ENCODE results near the gene PXMP4. TPM values are rescaled to one million over a fixed set of nuclear protein-coding genes. Genes with fewer than 3 reads are reported as not detected.

The PXMP4 gene
- total and polyA plus RNA-seq, 9 of the 15 experiments (the other 6 are each of a cell fraction or from before 2014, with no cell fraction given) = 4.8 to 29.1 (median 6.8) TPM

DNA sequence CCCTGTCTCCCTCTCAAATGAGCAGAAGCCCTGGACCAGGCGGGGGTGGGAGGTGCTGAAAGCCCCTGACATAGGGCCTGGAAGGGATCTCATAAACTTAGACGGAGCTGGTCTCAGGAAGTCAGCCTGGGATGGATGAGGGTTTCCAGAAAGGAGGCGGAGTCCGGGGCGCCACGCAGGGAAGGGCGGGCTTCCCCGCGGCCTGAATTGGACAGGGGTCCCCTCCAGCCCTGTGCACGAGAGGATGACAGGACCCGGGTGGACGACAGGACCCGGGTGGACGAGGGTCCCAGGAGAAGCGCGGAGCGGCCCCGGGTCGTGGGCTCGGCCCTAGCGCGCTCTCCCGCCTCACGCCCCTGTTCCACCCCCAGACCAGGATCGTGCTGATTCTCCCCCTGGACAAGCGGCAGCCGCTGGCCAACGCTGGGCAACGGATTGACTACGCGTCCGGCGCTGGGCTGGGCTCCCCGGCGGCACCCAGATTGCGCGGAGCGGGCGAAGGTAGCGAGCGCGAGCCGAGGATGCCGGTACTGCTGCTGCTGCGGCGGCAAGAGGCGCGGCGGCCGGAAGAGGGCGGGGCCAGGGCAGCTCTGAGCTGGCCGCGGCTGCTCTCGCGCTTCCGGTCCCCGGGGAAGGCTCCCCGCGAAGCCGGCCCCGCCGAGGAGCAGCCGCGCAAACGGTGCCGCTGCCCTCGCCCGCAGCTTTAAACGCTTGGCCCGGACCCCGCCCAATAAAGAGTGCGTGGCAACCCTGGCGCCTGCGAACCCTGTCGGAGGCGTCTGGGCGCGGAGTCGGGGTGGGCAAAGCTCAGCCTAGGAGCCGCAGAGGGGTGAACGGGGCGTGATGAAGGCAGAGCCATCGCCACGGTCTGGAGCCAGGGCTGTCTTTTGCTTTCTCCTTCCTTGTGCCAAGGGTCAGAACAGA lies 56.7 kb downstream of the PXMP4 start (continued):
- no peak for TF ChIP-seq TGIF2 (CRISPR knock-in tag; IDR thresholded peaks at IDR 0.05)
- no peak for TF ChIP-seq SIRT6 (IDR thresholded peaks at IDR 0.05; ENCODE audit: low read depth, low read length)
- no peak for TF ChIP-seq CBFA2T3 (IDR thresholded peaks at IDR 0.05)
- peak; percentile 77; the same call in 1 of the 2 replicates for TF ChIP-seq ZNF583 (CRISPR knock-in tag; IDR thresholded peaks at IDR 0.05)
- TF ChIP-seq TAF7 (tag; IDR thresholded peaks at IDR 0.05) = no peak
- TF ChIP-seq, protein P1, sequence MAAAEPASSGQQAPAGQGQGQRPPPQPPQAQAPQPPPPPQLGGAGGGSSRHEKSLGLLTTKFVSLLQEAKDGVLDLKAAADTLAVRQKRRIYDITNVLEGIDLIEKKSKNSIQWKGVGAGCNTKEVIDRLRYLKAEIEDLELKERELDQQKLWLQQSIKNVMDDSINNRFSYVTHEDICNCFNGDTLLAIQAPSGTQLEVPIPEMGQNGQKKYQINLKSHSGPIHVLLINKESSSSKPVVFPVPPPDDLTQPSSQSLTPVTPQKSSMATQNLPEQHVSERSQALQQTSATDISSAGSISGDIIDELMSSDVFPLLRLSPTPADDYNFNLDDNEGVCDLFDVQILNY (CRISPR knock-in tag; IDR thresholded peaks at IDR 0.05) = no peak
- TF ChIP-seq MAX (CRISPR knock-in tag; IDR thresholded peaks at IDR 0.05) = no peak; the same call in 1 of the 2 replicates
- TF ChIP-seq BCL6 (CRISPR knock-in tag; IDR thresholded peaks at IDR 0.05) = no peak
- no peak for TF ChIP-seq ZNF23 (CRISPR knock-in tag; IDR thresholded peaks at IDR 0.05)
- no peak for TF ChIP-seq MCM5 (IDR thresholded peaks at IDR 0.05; ENCODE audit: low read depth)
- no peak for TF ChIP-seq ZNF445 (CRISPR knock-in tag; IDR thresholded peaks at IDR 0.05; ENCODE audit: low read depth)
- no peak for TF ChIP-seq E2F1 (CRISPR knock-in tag; IDR thresholded peaks at IDR 0.05)
- peak; percentile 73; the same call in 1 of the 2 replicates for TF ChIP-seq NCOA1 (IDR thresholded peaks at IDR 0.05; ENCODE audit: low read depth)
- TF ChIP-seq ZC3H11A (IDR thresholded peaks at IDR 0.05; ENCODE audit: low read depth, low read length) = no peak
- TF ChIP-seq ZNF347 (CRISPR knock-in tag; IDR thresholded peaks at IDR 0.05; ENCODE audit: low read depth) = no peak
- peak; percentile 73; the same call in 1 of the 2 replicates for TF ChIP-seq ERF (CRISPR knock-in tag; IDR thresholded peaks at IDR 0.05)
- TF ChIP-seq, protein P2, sequence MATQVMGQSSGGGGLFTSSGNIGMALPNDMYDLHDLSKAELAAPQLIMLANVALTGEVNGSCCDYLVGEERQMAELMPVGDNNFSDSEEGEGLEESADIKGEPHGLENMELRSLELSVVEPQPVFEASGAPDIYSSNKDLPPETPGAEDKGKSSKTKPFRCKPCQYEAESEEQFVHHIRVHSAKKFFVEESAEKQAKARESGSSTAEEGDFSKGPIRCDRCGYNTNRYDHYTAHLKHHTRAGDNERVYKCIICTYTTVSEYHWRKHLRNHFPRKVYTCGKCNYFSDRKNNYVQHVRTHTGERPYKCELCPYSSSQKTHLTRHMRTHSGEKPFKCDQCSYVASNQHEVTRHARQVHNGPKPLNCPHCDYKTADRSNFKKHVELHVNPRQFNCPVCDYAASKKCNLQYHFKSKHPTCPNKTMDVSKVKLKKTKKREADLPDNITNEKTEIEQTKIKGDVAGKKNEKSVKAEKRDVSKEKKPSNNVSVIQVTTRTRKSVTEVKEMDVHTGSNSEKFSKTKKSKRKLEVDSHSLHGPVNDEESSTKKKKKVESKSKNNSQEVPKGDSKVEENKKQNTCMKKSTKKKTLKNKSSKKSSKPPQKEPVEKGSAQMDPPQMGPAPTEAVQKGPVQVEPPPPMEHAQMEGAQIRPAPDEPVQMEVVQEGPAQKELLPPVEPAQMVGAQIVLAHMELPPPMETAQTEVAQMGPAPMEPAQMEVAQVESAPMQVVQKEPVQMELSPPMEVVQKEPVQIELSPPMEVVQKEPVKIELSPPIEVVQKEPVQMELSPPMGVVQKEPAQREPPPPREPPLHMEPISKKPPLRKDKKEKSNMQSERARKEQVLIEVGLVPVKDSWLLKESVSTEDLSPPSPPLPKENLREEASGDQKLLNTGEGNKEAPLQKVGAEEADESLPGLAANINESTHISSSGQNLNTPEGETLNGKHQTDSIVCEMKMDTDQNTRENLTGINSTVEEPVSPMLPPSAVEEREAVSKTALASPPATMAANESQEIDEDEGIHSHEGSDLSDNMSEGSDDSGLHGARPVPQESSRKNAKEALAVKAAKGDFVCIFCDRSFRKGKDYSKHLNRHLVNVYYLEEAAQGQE (IDR thresholded peaks at IDR 0.05; ENCODE audit: borderline replicate concordance) = peak; percentile 70
- TF ChIP-seq, protein P2 (CRISPR knock-in tag; IDR thresholded peaks at IDR 0.05; ENCODE audit: low read depth) = peak; percentile 74; the same call in 1 of the 2 replicates
